ENCODE data around the gene IL10RB.

The IL10RB gene

GRCh38 chr21:33268393-33268736 lies 2.2 kb downstream of the IL10RB start:
- DNase-seq: no peak

DNA sequence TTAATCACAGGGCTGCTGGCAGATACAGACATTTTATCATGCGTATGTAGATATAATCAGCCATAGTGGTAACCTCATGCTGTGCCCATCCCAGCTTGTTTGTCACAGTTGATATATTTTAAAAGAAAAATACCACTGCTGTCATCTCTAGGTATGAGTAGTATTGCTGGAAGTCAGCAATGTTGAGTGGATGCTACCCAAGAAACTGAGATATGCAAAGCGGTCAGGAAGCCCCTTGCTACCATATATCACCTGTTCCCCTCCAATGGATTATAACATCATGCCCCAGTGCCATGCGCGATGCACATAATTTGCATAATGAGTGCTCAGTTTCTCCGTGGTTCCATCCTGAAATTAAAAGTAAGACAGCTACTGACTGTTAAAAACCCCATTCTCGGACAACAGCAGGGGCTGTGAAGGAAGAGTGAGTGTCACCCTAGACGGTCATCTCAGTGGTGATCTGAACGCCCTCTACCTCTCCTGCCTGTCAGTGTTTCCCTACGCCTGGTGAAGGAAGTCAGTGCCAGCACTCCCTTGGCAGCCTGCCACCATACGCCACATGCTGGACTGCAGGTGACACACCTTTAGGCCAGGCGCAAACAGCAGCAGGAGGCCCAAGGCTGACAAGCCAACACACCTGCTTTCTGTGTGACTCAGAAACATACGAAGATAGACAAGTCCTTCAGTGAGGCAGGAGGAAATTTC lies 2.7 kb downstream of the IL10RB start:
- peak; percentile 60 for DNase-seq

GRCh38 chr21:33270986-33271385 lies 4.8 kb downstream of the IL10RB start:
- DNase-seq: no peak

DNA sequence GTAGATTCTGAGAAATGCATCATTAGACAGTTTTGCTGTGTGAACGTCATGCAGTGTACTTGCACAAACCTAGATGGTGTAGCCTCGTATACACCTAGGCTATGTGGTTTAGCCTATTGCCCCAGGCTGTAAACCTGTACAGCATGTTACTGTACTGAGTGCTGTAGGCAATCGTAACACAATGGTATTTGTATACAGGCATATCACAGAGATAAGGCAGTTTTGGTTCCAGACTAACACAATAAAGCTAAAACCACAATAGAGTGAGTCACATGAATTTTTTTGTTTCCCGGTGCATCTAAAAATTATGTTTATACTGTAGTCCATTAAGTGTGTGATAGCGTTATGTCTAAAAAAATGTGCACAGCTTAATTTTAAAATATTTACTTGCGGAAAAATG lies 6.9 kb downstream of the IL10RB start:
- DNase-seq: no peak

GRCh38 chr21:33278721-33279120 lies 12.6 kb downstream of the IL10RB start:
- DNase-seq: no peak

- no peak for DNase-seq
Observed at GRCh38 chr21:33279330-33279820, 13.2 kb downstream of the IL10RB start.

- no peak for DNase-seq
Observed at GRCh38 chr21:33281096-33281652, 15.0 kb downstream of the IL10RB start.

DNA sequence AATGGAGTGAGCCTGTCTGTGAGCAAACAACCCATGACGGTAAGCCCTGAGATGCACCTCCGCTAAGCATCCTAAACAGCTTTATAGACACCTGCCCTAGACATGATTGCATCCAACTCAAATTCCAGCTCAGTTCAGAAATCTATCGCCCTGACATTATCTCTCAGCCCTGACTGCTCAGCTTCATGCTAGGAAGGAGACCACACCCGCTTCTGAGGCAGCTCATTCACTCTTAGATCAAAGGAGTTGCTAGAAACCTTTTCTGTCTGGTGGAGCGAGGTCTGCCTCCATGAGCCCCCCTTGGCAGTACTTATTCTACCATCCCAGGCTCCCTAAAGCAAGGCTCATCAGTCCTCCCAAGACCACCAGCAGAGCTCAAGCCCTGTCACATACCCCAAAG lies 17.0 kb downstream of the IL10RB start:
- DNase-seq: no peak

GRCh38 chr21:33286076-33286475 lies 19.9 kb downstream of the IL10RB start:
- no peak for DNase-seq

GRCh38 chr21:33286600-33287456 lies 20.7 kb downstream of the IL10RB start:
- DNase-seq: no peak

- no peak for DNase-seq
Observed at GRCh38 chr21:33289199-33289819, 23.1 kb downstream of the IL10RB start.

- no peak for DNase-seq
Observed at GRCh38 chr21:33290441-33290840, 24.3 kb downstream of the IL10RB start.

- no peak for DNase-seq
Observed at GRCh38 chr21:33291686-33292085, 25.5 kb downstream of the IL10RB start.

GRCh38 chr21:33292724-33293123 lies 26.6 kb downstream of the IL10RB start:
- no peak for DNase-seq

DNA sequence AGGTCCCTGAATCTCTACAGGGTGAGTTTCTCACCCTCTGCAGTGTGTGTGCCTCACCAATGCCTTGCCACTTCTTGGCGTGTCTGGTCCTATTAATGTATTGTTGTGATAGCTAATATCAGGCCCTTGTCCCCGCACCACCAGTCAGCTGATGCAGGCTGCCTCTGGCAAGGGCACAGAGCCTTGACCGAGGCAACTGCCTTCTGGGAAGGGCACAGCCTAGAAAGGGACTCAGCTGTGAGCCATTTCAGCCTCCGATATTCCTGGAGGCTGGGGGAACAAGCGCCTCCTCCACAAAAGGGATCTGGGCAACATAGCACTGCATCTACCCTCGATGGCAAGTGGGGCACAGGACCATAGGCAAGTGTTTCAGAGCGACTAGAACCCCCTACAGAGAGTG lies 27.0 kb downstream of the IL10RB start:
- no peak for DNase-seq

- no peak for DNase-seq
Observed at GRCh38 chr21:33293811-33294216, 27.6 kb downstream of the IL10RB start.

GRCh38 chr21:33296156-33296555 lies 30.0 kb downstream of the IL10RB start:
- no peak for DNase-seq

GRCh38 chr21:33299181-33299752 lies 33.1 kb downstream of the IL10RB start:
- DNase-seq: peak; percentile 37

DNA sequence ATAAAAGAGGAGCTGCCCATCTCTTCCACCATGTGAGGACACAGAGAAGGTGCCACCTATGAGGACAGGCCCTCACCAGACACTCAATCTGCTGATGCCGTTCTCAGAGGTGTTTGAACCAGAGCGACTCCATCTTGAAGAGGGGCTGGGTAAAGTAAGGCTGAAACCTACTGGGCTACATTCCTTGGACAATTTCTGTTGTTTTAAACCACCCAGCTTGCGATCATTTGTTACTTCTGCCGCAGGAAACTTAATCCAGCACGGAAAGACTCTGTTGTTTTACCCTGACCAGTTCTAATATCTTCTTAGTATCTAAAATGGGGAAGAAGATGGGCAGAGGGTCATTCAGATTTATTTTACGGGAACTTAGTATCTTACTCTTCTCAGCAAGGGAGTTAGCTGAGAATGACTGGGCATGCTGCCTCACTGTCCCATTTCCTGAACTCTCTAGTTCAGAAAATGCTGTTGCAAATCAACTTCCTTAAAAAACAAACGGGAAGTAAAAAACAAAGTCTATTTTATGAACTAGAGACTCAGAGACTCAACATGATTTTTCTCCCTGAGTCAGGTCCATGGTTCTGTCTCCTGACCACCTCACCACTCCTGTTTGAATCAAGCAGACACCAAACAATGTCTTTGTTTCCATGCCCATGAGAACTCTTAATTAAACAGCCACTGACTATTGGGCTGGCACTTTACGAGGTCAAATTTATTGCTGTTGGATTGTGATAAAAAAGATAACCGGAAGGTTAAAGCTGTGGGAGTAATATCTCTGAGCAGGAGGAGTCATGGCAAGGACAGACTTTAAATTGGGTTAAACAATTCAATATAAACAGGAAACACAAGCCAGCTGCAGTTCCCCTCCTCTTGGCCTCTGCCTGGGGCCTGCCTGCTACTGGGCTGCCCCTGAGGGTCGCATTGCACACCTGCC lies 34.8 kb downstream of the IL10RB start:
- DNase-seq: no peak

DNA sequence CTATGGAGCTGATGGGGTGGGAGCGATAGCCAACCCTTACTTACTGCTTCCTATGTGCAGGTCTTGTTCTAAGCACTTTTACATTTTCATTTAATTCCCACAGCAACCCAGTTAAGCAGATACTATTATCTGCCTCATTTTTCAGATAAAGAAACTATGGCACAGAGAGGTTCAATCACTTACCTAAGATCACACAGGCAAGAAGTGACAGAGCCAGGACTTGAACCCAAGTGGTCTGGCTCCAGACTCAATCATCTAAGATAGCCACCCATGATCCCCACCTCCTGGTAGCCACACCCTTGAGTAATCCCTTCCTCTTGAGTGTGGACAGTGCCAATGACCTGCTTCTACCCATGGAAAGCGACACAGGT lies 35.5 kb downstream of the IL10RB start:
- no peak for DNase-seq

DNA sequence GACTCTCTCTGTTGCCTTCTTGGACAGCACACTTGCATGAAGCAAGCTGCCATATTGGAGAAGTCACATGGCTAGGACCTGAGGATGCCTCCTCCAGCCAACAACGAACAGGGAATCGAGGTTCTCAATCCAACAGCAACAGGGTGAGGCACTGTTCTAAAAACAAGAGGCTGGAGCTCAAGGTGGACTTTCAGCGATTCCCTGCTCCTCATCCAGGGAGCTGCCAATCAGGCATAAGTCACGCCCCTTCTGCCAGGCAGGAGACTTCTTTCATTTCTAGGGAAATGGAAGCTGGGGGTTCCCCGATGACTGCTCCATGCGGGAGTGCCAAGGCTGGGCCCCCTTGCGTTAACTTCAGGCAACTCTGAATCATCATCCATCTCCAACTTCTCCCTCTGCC lies 35.9 kb downstream of the IL10RB start:
- no peak for DNase-seq

- DNase-seq: no peak
Observed at GRCh38 chr21:33302796-33303195, 36.6 kb downstream of the IL10RB start.
